ENCODE data around the gene CDKL2.

- TF ChIP-seq, protein P1, sequence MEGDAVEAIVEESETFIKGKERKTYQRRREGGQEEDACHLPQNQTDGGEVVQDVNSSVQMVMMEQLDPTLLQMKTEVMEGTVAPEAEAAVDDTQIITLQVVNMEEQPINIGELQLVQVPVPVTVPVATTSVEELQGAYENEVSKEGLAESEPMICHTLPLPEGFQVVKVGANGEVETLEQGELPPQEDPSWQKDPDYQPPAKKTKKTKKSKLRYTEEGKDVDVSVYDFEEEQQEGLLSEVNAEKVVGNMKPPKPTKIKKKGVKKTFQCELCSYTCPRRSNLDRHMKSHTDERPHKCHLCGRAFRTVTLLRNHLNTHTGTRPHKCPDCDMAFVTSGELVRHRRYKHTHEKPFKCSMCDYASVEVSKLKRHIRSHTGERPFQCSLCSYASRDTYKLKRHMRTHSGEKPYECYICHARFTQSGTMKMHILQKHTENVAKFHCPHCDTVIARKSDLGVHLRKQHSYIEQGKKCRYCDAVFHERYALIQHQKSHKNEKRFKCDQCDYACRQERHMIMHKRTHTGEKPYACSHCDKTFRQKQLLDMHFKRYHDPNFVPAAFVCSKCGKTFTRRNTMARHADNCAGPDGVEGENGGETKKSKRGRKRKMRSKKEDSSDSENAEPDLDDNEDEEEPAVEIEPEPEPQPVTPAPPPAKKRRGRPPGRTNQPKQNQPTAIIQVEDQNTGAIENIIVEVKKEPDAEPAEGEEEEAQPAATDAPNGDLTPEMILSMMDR (IDR thresholded peaks at IDR 0.05), result no peak
- TF ChIP-seq EZH2 (IDR thresholded peaks at IDR 0.05; ENCODE audit: borderline replicate concordance, insufficient read depth, low read depth, low read length, poor library complexity, severe bottlenecking), result no peak
Measured at GRCh38 chr4:75678965-75679364, 48.6 kb upstream of the CDKL2 start.

All from B cell (primary cell).